ENCODE measurements around the gene SYT1.

- TF ChIP-seq, protein P1, sequence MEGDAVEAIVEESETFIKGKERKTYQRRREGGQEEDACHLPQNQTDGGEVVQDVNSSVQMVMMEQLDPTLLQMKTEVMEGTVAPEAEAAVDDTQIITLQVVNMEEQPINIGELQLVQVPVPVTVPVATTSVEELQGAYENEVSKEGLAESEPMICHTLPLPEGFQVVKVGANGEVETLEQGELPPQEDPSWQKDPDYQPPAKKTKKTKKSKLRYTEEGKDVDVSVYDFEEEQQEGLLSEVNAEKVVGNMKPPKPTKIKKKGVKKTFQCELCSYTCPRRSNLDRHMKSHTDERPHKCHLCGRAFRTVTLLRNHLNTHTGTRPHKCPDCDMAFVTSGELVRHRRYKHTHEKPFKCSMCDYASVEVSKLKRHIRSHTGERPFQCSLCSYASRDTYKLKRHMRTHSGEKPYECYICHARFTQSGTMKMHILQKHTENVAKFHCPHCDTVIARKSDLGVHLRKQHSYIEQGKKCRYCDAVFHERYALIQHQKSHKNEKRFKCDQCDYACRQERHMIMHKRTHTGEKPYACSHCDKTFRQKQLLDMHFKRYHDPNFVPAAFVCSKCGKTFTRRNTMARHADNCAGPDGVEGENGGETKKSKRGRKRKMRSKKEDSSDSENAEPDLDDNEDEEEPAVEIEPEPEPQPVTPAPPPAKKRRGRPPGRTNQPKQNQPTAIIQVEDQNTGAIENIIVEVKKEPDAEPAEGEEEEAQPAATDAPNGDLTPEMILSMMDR (IDR thresholded peaks at IDR 0.05): no peak
- TF ChIP-seq POLR2A (IDR thresholded peaks at IDR 0.05): no peak
- no peak for TF ChIP-seq POLR2AphosphoS5 (IDR thresholded peaks at IDR 0.05)
Observed at GRCh38 chr12:78977304-78977867, 112.8 kb downstream of the SYT1 start.

Measured in upper lobe of left lung (tissue), 4 donors.